Suprapubic skin (tissue), 4 donors: ENCODE data around the gene TASOR2. TPM values are rescaled to one million over a fixed set of nuclear protein-coding genes. Genes with fewer than 3 reads are reported as not detected.

Experiments
- DNase-seq, 2 donors: peaks; one replicate each; pipeline ENCODE4 v3.0.0-alpha.2; 2019; ENCODE audit warnings: low spot score in 2 of 2
- H3K27ac ChIP-seq: fragments of 200-600 bp; sonication (generic); one replicate; pipeline ENCODE4 v1.5.1; 2019
- H3K27me3 ChIP-seq: fragments of 200-600 bp; sonication (generic); one replicate; pipeline ENCODE4 v1.5.1; 2019
- H3K36me3 ChIP-seq: fragments of 200-600 bp; sonication (generic); one replicate; pipeline ENCODE4 v1.5.1; 2019
- H3K4me1 ChIP-seq: fragments of 200-600 bp; sonication (generic); one replicate; pipeline ENCODE4 v1.5.1; 2019
- H3K4me3 ChIP-seq: fragments of 200-600 bp; sonication (generic); one replicate; pipeline ENCODE4 v1.5.1; 2019; ENCODE audit warnings: mild to moderate bottlenecking
- H3K9me3 ChIP-seq: fragments of 200-600 bp; sonication (generic); one replicate; pipeline ENCODE4 v1.5.1; 2019
- CTCF ChIP-seq, 2 donors: fragments of 200-600 bp in 1 of 2; fragments of 450-650 bp in 1 of 2; sonication (generic) in 1 of 2; IDR thresholded peaks; one replicate each; pipeline ENCODE4 v1.5.1; 2016 to 2019; ENCODE audit warnings: antibody characterized with exemption in 2 of 2, mild to moderate bottlenecking in 1 of 2, moderate library complexity in 1 of 2
- EP300 ChIP-seq: sonication (generic); formaldehyde crosslinking; IDR thresholded peaks from one replicate; pipeline ENCODE4 v1.6.1; 2017; ENCODE audit warnings: antibody characterized with exemption
- POLR2A ChIP-seq, 2 donors: fragments of 450-650 bp; IDR thresholded peaks; one replicate each; pipeline ENCODE4 v1.6.1; 2017; ENCODE audit warnings: antibody characterized with exemption in 2 of 2, mild to moderate bottlenecking in 2 of 2, moderate library complexity in 2 of 2
- POLR2AphosphoS5 ChIP-seq, 3 donors: sonication (generic); formaldehyde crosslinking; IDR thresholded peaks; one replicate each; pipeline ENCODE4 v1.6.1; 2017; ENCODE audit warnings: antibody characterized with exemption in 3 of 3
- whole genome bisulfite sequencing: methylation state at CpG from one replicate; pipeline ENCODE4 v1.1.5; 2018; 5-methylcytosine and 5-hydroxymethylcytosine counted together
- total RNA-seq, 4 donors: library from RNA; depleted of rRNA; stranded (reverse); fragments of >200 nt; gene quantifications; one replicate each; pipeline ENCODE4 v1.1.0, GENCODE V29; 2016

Gene TASOR2
- total RNA-seq, 4 donors from 2014 or later: 49.8 to 78.3 (median 59.9) TPM

- TF ChIP-seq POLR2AphosphoS5 (IDR thresholded peaks at IDR 0.05) (no peak), EP300 (no peak)
- no peak overlapping the region for H3K4me3 ChIP-seq
- WGBS: 87% methylated on average over 17 of the region's 20 CpGs
- H3K27ac ChIP-seq: peak overlapping the region; percentile 58
- peaks cover 17% of the 10 kb centered on the region for H3K4me1 ChIP-seq
- H3K27me3 ChIP-seq: no peaks in the 10 kb centered on the region
- H3K36me3 ChIP-seq: peaks cover 37% of the 10 kb centered on the region
- H3K9me3 ChIP-seq: no peaks in the 10 kb centered on the region
- DNase-seq: peak in 1 of 2 donors; percentile 72
Measured at GRCh38 chr10:5650664-5651387, 33.8 kb upstream of the TASOR2 start.

- H3K27me3 ChIP-seq: no peaks in the 10 kb centered on the region
- TF ChIP-seq CTCF (IDR thresholded peaks at IDR 0.05): no peak
- no peak for TF ChIP-seq POLR2AphosphoS5 (IDR thresholded peaks at IDR 0.05)
- no peak for TF ChIP-seq EP300
- no peak for TF ChIP-seq POLR2A (IDR thresholded peaks at IDR 0.05)
- no peak for DNase-seq
- no peaks in the 10 kb centered on the region for H3K9me3 ChIP-seq
- H3K4me3 ChIP-seq: no peak overlapping the region
- peak overlapping the region; percentile 58 for H3K27ac ChIP-seq
- peaks cover 17% of the 10 kb centered on the region for H3K4me1 ChIP-seq
- 98% methylated on average over 11 of the region's 11 CpGs for WGBS
- peaks cover 37% of the 10 kb centered on the region for H3K36me3 ChIP-seq
Measured at GRCh38 chr10:5651388-5651764, 33.3 kb upstream of the TASOR2 start.

GRCh38 chr10:5652746-5653145, 31.9 kb upstream of the TASOR2 start:
- DNase-seq: peak in 1 of 2 donors; percentile 78
- Histone ChIP-seq H3K4me3 (no peak overlapping the region), H3K4me1 (peaks cover 17% of the 10 kb centered on the region), H3K9me3 (no peaks in the 10 kb centered on the region), H3K27me3 (no peaks in the 10 kb centered on the region), H3K36me3 (peaks cover 32% of the 10 kb centered on the region), H3K27ac (peak overlapping the region; percentile 70)
- TF ChIP-seq EP300 (no peak), POLR2AphosphoS5 (IDR thresholded peaks at IDR 0.05) (no peak), POLR2A (IDR thresholded peaks at IDR 0.05) (no peak), CTCF (IDR thresholded peaks at IDR 0.05) (no peak)
- 100% methylated on average over 1 of the region's 14 CpGs for WGBS

GRCh38 chr10:5654218-5654755, 30.4 kb upstream of the TASOR2 start:
- no peaks in the 10 kb centered on the region for H3K27me3 ChIP-seq
- DNase-seq: peak in 1 of 2 donors; percentile 67
- peaks cover 22% of the 10 kb centered on the region for H3K4me1 ChIP-seq
- no peaks in the 10 kb centered on the region for H3K9me3 ChIP-seq
- 85% methylated on average over 10 of the region's 10 CpGs for WGBS
- TF ChIP-seq EP300 (no peak), CTCF (IDR thresholded peaks at IDR 0.05) (no peak), POLR2AphosphoS5 (IDR thresholded peaks at IDR 0.05) (no peak), POLR2A (IDR thresholded peaks at IDR 0.05) (no peak)
- peaks cover 19% of the 10 kb centered on the region for H3K36me3 ChIP-seq
- H3K4me3 ChIP-seq: no peak overlapping the region
- H3K27ac ChIP-seq: no peak overlapping the region

GRCh38 chr10:5655121-5655520, 29.5 kb upstream of the TASOR2 start:
- Histone ChIP-seq H3K4me1 (peaks cover 29% of the 10 kb centered on the region), H3K27ac (no peak overlapping the region), H3K9me3 (no peaks in the 10 kb centered on the region), H3K36me3 (peaks cover 12% of the 10 kb centered on the region), H3K4me3 (no peak overlapping the region), H3K27me3 (no peaks in the 10 kb centered on the region)
- WGBS: 69% methylated on average over 3 of the region's 3 CpGs
- TF ChIP-seq POLR2A (IDR thresholded peaks at IDR 0.05): no peak
- TF ChIP-seq EP300: no peak
- no peak for TF ChIP-seq CTCF (IDR thresholded peaks at IDR 0.05)
- no peak for TF ChIP-seq POLR2AphosphoS5 (IDR thresholded peaks at IDR 0.05)
- DNase-seq: no peak
